ENCODE data around the gene EHHADH. TPM values are rescaled to one million over a fixed set of nuclear protein-coding genes. Genes with fewer than 3 reads are reported as not detected.

The EHHADH gene

DNA sequence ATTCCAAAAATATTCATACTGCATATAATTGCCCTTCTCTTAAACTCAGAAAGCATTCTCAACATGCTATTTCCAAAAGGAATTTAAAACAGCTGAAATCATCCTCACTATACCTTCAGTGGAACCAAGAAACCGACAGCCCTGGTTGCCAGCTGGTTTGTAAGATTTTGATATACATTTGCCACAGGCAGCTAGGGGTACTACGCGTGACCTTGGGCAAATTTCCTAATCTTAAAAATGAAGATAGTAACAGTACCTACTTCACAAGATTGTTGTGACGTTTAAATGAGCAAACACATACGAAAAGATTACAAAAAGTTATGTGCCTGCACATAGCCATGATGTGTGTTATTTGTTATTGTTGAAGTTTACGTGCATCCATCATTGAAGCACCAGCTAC lies 108.3 kb downstream of the EHHADH start:
- Histone ChIP-seq H3K9ac (ENCODE audit: low read length) (no peak overlapping the region), H3K4me1 (ENCODE audit: control insufficient read depth, insufficient read depth, low read depth, low read length) (no peaks in the 10 kb centered on the region), H2BK12ac (ENCODE audit: low read length in 2 of 2) (no peak overlapping the region), H3K27ac (ENCODE audit: low read length, poor library complexity, severe bottlenecking) (no peak overlapping the region), H2BK15ac (ENCODE audit: low read depth, poor library complexity, severe bottlenecking) (no peak overlapping the region), H3K18ac (ENCODE audit: low read depth in 1 of 2, low read length in 2 of 2) (no peak overlapping the region), H4K91ac (ENCODE audit: low read length) (no peak overlapping the region), H3K4me2 (ENCODE audit: low read length, poor library complexity, severe bottlenecking) (no peak overlapping the region), H3K9me3 (ENCODE audit: control insufficient read depth, low read length) (no peaks in the 10 kb centered on the region), H4K8ac (ENCODE audit: low read length) (no peak overlapping the region), H2AK5ac (ENCODE audit: low read length, severe bottlenecking) (no peak overlapping the region), H3K27me3 (ENCODE audit: control insufficient read depth in 1 of 2, insufficient read depth in 1 of 2, low read length in 2 of 2) (peaks cover 0 to 4% of the 10 kb centered on the region in 2 experiments), H3K79me1 (replicated peaks; ENCODE audit: low read length, poor library complexity, severe bottlenecking) (no peaks in the 10 kb centered on the region), H3K14ac (ENCODE audit: low read length in 2 of 2) (no peak overlapping the region), H3K4ac (ENCODE audit: low read depth in 1 of 2, low read length in 2 of 2) (no peak overlapping the region), H3K36me3 (ENCODE audit: control insufficient read depth in 1 of 2, insufficient read depth in 2 of 2, low read depth in 1 of 2, low read length in 2 of 2) (no peaks in the 10 kb centered on the region), H2BK5ac (ENCODE audit: low read depth, low read length, poor library complexity, severe bottlenecking) (no peak overlapping the region), H3K4me3 (ENCODE audit: insufficient read depth in 1 of 2, low read depth in 1 of 2, low read length in 2 of 2) (no peak overlapping the region), H2AFZ (ENCODE audit: low read depth, low read length) (no peak overlapping the region), H3K23ac (ENCODE audit: low read length in 2 of 2) (no peak overlapping the region), H2BK120ac (ENCODE audit: low read depth, low read length) (no peak overlapping the region)
- no peak for DNase-seq
- WGBS = 92% methylated on average over 6 of the region's 6 CpGs

DNA sequence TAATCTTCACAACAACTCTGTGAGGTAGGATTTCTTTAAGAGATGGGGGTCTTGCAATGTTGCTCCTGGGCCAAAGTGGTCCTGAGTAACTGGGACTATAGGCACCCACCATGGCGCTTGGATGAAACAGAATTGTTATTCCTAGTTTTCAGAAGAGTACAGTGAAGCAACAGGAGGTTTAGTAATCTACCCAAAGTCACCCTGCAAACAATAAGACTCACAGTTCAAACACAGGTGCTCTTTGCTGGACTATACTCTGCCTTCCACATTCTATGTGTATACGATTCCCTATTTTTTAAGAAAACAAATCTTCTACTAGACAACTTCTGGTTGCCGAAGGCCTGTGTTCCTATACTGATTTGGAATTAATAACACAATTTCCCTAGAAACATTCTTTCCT lies 109.1 kb downstream of the EHHADH start:
- Histone ChIP-seq H4K91ac (ENCODE audit: low read length) (no peak overlapping the region), H2BK12ac (ENCODE audit: low read length in 2 of 2) (no peak overlapping the region), H3K18ac (ENCODE audit: low read depth in 1 of 2, low read length in 2 of 2) (no peak overlapping the region), H3K4me2 (ENCODE audit: low read length, poor library complexity, severe bottlenecking) (no peak overlapping the region), H2BK5ac (ENCODE audit: low read depth, low read length, poor library complexity, severe bottlenecking) (no peak overlapping the region), H3K27ac (ENCODE audit: low read length, poor library complexity, severe bottlenecking) (no peak overlapping the region), H3K27me3 (ENCODE audit: control insufficient read depth in 1 of 2, insufficient read depth in 1 of 2, low read length in 2 of 2) (peaks cover 0 to 4% of the 10 kb centered on the region in 2 experiments), H2AK5ac (ENCODE audit: low read length, severe bottlenecking) (no peak overlapping the region), H3K79me1 (replicated peaks; ENCODE audit: low read length, poor library complexity, severe bottlenecking) (no peaks in the 10 kb centered on the region), H3K4me1 (ENCODE audit: control insufficient read depth, insufficient read depth, low read depth, low read length) (no peaks in the 10 kb centered on the region), H3K14ac (ENCODE audit: low read length in 2 of 2) (no peak overlapping the region), H3K4ac (ENCODE audit: low read depth in 1 of 2, low read length in 2 of 2) (no peak overlapping the region), H2BK120ac (ENCODE audit: low read depth, low read length) (no peak overlapping the region), H3K4me3 (ENCODE audit: insufficient read depth in 1 of 2, low read depth in 1 of 2, low read length in 2 of 2) (no peak overlapping the region), H2BK15ac (ENCODE audit: low read depth, poor library complexity, severe bottlenecking) (no peak overlapping the region), H4K8ac (ENCODE audit: low read length) (no peak overlapping the region), H3K9ac (ENCODE audit: low read length) (no peak overlapping the region), H3K36me3 (ENCODE audit: control insufficient read depth in 1 of 2, insufficient read depth in 2 of 2, low read depth in 1 of 2, low read length in 2 of 2) (no peaks in the 10 kb centered on the region), H2AFZ (ENCODE audit: low read depth, low read length) (no peak overlapping the region), H3K9me3 (ENCODE audit: control insufficient read depth, low read length) (no peaks in the 10 kb centered on the region), H3K23ac (ENCODE audit: low read length in 2 of 2) (no peak overlapping the region)
- 86% methylated on average over 2 of the region's 3 CpGs for WGBS
- DNase-seq = no peak

Small RNAs within 50 kb of the gene (small RNA-seq; reads per million reads assigned to genes)
- gene MIR5588 (ENCODE audit: low read depth) = not detected

Measured in mesenchymal stem cell (in vitro differentiated cells and primary cell).